Middle frontal gyrus (tissue), 1 donor: ENCODE data around the gene KIF6.
A peak's percentile ranks its signal among the peaks of the same experiment; 100 is the strongest.

ENCODE experiments used
- DNase-seq: peaks from one replicate; pipeline ENCODE4 v3.0.0-alpha.2; 2015; ENCODE audit warnings: low spot score; ENCODE audit errors: extremely low spot score

The KIF6 gene

GRCh38 chr6:39350723-39351505, 374.3 kb downstream of the KIF6 start:
- DNase-seq, result no peak

- DNase-seq, result no peak
Observed at GRCh38 chr6:39348740-39349139, 376.5 kb downstream of the KIF6 start.

GRCh38 chr6:39347906-39348585, 377.2 kb downstream of the KIF6 start:
- DNase-seq, result peak; percentile 50

- no peak for DNase-seq
Observed at GRCh38 chr6:39347206-39347605, 378.0 kb downstream of the KIF6 start.

- DNase-seq, result no peak
Observed at GRCh38 chr6:39344821-39345280, 380.4 kb downstream of the KIF6 start.

GRCh38 chr6:39343396-39343870, 381.8 kb downstream of the KIF6 start:
- no peak for DNase-seq

- no peak for DNase-seq
Observed at GRCh38 chr6:39342692-39343395, 382.4 kb downstream of the KIF6 start.

- DNase-seq, result no peak
Observed at GRCh38 chr6:39341937-39342336, 383.3 kb downstream of the KIF6 start.

GRCh38 chr6:39341352-39341751, 383.9 kb downstream of the KIF6 start:
- no peak for DNase-seq

GRCh38 chr6:39339868-39340550, 385.2 kb downstream of the KIF6 start:
- no peak for DNase-seq

- DNase-seq, result no peak
Observed at GRCh38 chr6:39339096-39339867, 385.9 kb downstream of the KIF6 start.

- DNase-seq, result no peak
Observed at GRCh38 chr6:39338397-39338796, 386.8 kb downstream of the KIF6 start.

GRCh38 chr6:39335780-39336545, 389.2 kb downstream of the KIF6 start:
- DNase-seq, result no peak

GRCh38 chr6:39333644-39334438, 391.4 kb downstream of the KIF6 start:
- no peak for DNase-seq

GRCh38 chr6:39330476-39330875, 394.7 kb downstream of the KIF6 start:
- DNase-seq, result peak; percentile 65

- no peak for DNase-seq
Observed at GRCh38 chr6:39330057-39330456, 395.2 kb downstream of the KIF6 start.

GRCh38 chr6:39328066-39328465, 397.1 kb downstream of the KIF6 start:
- no peak for DNase-seq

GRCh38 chr6:39327507-39327906, 397.7 kb downstream of the KIF6 start:
- no peak for DNase-seq

GRCh38 chr6:39322306-39322850, 402.8 kb downstream of the KIF6 start, which contains the start of gene KCNK16:
Gene KCNK16, minus strand, starts transcription at chr6:39322702. Its CDS starts 162 bp downstream, at chr6:39322540.
- DNase-seq, result no peak
